Measurements from ENCODE around the gene FOXA3.

The FOXA3 gene

DNA sequence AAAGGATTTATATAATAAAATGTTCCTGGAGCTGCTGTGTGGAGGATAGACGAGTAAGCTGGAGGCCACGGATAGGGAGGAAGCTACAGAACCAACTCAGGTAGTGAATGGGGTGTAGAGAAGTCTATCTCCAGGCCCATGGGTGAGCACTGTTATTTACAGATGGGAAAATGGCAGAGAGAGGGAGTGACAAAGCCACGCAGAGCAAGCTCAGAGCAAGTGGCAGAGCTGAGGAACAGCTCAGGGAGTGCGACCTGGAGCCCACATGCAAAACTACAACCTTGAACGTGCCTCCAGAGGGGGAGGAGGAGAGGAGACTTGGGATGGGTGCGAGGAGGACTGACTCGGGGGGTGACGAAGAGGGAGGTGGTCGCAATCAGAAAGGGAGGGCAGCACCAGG, 35.6 kb upstream of the FOXA3 start:
- no peaks in the 10 kb centered on the region for H3K79me2 ChIP-seq (ENCODE audit: insufficient read depth, low read length)
- H2AFZ ChIP-seq (ENCODE audit: low read depth, low read length, severe bottlenecking): no peak overlapping the region
- no peak overlapping the region for H3K4me2 ChIP-seq (ENCODE audit: low read depth, low read length, poor library complexity, severe bottlenecking)
- TF ChIP-seq, protein P1, sequence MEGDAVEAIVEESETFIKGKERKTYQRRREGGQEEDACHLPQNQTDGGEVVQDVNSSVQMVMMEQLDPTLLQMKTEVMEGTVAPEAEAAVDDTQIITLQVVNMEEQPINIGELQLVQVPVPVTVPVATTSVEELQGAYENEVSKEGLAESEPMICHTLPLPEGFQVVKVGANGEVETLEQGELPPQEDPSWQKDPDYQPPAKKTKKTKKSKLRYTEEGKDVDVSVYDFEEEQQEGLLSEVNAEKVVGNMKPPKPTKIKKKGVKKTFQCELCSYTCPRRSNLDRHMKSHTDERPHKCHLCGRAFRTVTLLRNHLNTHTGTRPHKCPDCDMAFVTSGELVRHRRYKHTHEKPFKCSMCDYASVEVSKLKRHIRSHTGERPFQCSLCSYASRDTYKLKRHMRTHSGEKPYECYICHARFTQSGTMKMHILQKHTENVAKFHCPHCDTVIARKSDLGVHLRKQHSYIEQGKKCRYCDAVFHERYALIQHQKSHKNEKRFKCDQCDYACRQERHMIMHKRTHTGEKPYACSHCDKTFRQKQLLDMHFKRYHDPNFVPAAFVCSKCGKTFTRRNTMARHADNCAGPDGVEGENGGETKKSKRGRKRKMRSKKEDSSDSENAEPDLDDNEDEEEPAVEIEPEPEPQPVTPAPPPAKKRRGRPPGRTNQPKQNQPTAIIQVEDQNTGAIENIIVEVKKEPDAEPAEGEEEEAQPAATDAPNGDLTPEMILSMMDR (IDR thresholded peaks at IDR 0.05; ENCODE audit: insufficient read depth, low read length, poor library complexity, severe bottlenecking): no peak
- no peak for TF ChIP-seq EZH2phosphoT487 (conservative IDR thresholded peaks at IDR 0.05; ENCODE audit: low read length)
- no peak overlapping the region for H3K9ac ChIP-seq (ENCODE audit: low read length)
- H3K9me2 ChIP-seq (replicated peaks; ENCODE audit: insufficient read depth, low read length): no peaks in the 10 kb centered on the region
- no peaks in the 10 kb centered on the region for H3F3A ChIP-seq (ENCODE audit: insufficient read depth)
- H3K36me3 ChIP-seq (ENCODE audit: low read length): no peaks in the 10 kb centered on the region; the same call in 1 of the 2 replicates
- no peak overlapping the region for H3K27ac ChIP-seq (ENCODE audit: low read depth, low read length)
- H3K4me3 ChIP-seq (ENCODE audit: insufficient read depth, low read length, poor library complexity, severe bottlenecking): no peak overlapping the region
- no peaks in the 10 kb centered on the region for H3K9me3 ChIP-seq (ENCODE audit: insufficient read depth, low read length)
- no peaks in the 10 kb centered on the region for H3K27me3 ChIP-seq (ENCODE audit: low read length)
- no peaks in the 10 kb centered on the region for H4K20me1 ChIP-seq (ENCODE audit: low read depth, low read length)

DNA sequence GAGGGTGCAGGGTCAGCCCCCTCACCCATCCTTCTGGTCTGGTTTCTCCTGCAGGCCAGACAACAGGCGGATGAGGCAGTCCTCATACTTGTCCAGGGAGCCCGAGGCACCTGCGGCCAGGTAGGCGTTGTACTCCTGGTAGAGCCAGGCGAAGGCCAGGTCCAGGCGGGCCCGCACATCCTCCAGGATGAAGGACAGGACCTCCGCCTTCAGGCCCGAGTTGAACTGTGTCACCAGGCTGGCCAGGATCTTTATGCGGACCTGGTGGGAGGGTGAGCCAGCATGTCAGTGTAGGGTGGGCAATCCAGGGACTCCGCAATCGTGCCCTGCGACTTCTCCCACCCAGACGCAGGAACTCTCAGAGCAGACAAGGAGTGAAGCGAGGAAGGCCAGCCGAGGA, 35.2 kb upstream of the FOXA3 start:
- Histone ChIP-seq H3K9me2 (replicated peaks; ENCODE audit: insufficient read depth, low read length) (no peaks in the 10 kb centered on the region), H2AFZ (ENCODE audit: low read depth, low read length, severe bottlenecking) (no peak overlapping the region), H3K36me3 (ENCODE audit: low read length) (no peaks in the 10 kb centered on the region; the same call in 1 of the 2 replicates)

DNA sequence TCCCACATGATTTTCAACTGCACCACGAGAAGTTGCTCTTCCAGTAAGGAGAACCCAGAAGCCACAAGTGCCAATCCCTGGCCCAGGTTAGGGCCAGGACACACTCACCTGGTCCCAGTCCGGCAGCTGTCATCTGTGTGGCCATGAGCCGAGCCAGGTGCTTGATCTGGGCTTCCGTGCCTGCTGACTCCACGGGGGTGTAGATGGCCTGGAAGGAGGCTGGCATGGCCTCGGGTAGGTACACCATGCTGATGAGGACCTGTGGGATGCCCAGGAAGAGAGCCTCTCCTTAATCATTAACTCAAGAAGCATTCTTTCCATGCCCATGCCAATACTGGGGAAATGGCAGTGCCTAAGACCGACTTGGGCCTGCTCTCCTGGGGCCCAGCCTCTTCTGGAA, 29.2 kb upstream of the FOXA3 start:
- Histone ChIP-seq H3K36me3 (ENCODE audit: low read length) (peaks cover 15% of the 10 kb centered on the region; the same call in 1 of the 2 replicates), H3K4me2 (ENCODE audit: low read depth, low read length, poor library complexity, severe bottlenecking) (no peak overlapping the region), H3K27ac (ENCODE audit: low read depth, low read length) (no peak overlapping the region), H3K79me2 (ENCODE audit: insufficient read depth, low read length) (no peaks in the 10 kb centered on the region), H3F3A (ENCODE audit: insufficient read depth) (no peaks in the 10 kb centered on the region), H2AFZ (ENCODE audit: low read depth, low read length, severe bottlenecking) (no peak overlapping the region), H3K9me2 (replicated peaks; ENCODE audit: insufficient read depth, low read length) (no peaks in the 10 kb centered on the region), H3K4me3 (ENCODE audit: insufficient read depth, low read length, poor library complexity, severe bottlenecking) (no peak overlapping the region), H3K27me3 (ENCODE audit: low read length) (no peaks in the 10 kb centered on the region), H3K9me3 (ENCODE audit: insufficient read depth, low read length) (no peaks in the 10 kb centered on the region), H4K20me1 (ENCODE audit: low read depth, low read length) (no peaks in the 10 kb centered on the region), H3K9ac (ENCODE audit: low read length) (no peak overlapping the region)
- TF ChIP-seq, protein P1 (IDR thresholded peaks at IDR 0.05; ENCODE audit: insufficient read depth, low read length, poor library complexity, severe bottlenecking): no peak
- TF ChIP-seq EZH2phosphoT487 (conservative IDR thresholded peaks at IDR 0.05; ENCODE audit: low read length): no peak

More for the DNA sequence above, 35.2 kb upstream of the FOXA3 start:
- Histone ChIP-seq H3K27ac (ENCODE audit: low read depth, low read length) (no peak overlapping the region), H3K4me2 (ENCODE audit: low read depth, low read length, poor library complexity, severe bottlenecking) (no peak overlapping the region), H3F3A (ENCODE audit: insufficient read depth) (no peaks in the 10 kb centered on the region), H3K4me3 (ENCODE audit: insufficient read depth, low read length, poor library complexity, severe bottlenecking) (no peak overlapping the region), H3K27me3 (ENCODE audit: low read length) (no peaks in the 10 kb centered on the region), H3K9me3 (ENCODE audit: insufficient read depth, low read length) (no peaks in the 10 kb centered on the region), H3K79me2 (ENCODE audit: insufficient read depth, low read length) (no peaks in the 10 kb centered on the region), H3K9ac (ENCODE audit: low read length) (no peak overlapping the region), H4K20me1 (ENCODE audit: low read depth, low read length) (no peaks in the 10 kb centered on the region)
- TF ChIP-seq EZH2phosphoT487 (conservative IDR thresholded peaks at IDR 0.05; ENCODE audit: low read length): no peak

DNA sequence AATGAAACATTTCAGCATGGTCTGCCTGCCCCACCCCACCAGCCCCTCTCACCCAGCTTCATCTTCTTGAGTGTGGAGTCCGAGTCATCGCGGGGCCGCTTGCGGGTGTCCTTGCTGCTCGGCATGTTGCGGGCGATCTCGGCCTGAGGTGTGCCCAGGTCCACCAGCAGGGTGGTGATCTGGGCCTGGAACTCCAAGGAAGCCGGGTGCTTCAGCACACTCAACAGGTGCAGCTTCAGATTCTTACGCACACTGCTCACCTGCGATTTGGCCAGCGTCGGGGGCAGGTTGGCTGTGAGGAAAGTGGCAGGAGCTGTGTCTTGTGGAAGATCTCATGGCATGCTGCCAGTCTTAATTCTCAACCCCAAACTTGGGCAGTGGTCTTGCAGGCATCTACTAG, 21.9 kb upstream of the FOXA3 start:
- H3K27me3 ChIP-seq (ENCODE audit: low read length): no peaks in the 10 kb centered on the region
- H3K9me2 ChIP-seq (replicated peaks; ENCODE audit: insufficient read depth, low read length): no peaks in the 10 kb centered on the region
- peaks cover 27% of the 10 kb centered on the region for H3K36me3 ChIP-seq (ENCODE audit: low read length)
- no peak overlapping the region for H3K4me2 ChIP-seq (ENCODE audit: low read depth, low read length, poor library complexity, severe bottlenecking)
- H3F3A ChIP-seq (ENCODE audit: insufficient read depth): no peaks in the 10 kb centered on the region
- no peaks in the 10 kb centered on the region for H4K20me1 ChIP-seq (ENCODE audit: low read depth, low read length)
- no peak overlapping the region for H3K4me3 ChIP-seq (ENCODE audit: insufficient read depth, low read length, poor library complexity, severe bottlenecking)
- H3K9me3 ChIP-seq (ENCODE audit: insufficient read depth, low read length): no peaks in the 10 kb centered on the region
- H3K9ac ChIP-seq (ENCODE audit: low read length): no peak overlapping the region
- no peak overlapping the region for H3K27ac ChIP-seq (ENCODE audit: low read depth, low read length)
- no peak for TF ChIP-seq EZH2phosphoT487 (conservative IDR thresholded peaks at IDR 0.05; ENCODE audit: low read length)
- TF ChIP-seq, protein P1 (IDR thresholded peaks at IDR 0.05; ENCODE audit: insufficient read depth, low read length, poor library complexity, severe bottlenecking): no peak
- no peaks in the 10 kb centered on the region for H3K79me2 ChIP-seq (ENCODE audit: insufficient read depth, low read length)
- H2AFZ ChIP-seq (ENCODE audit: low read depth, low read length, severe bottlenecking): no peak overlapping the region
